Left ventricle myocardium inferior (tissue), 1 donor: Measurements from ENCODE around the gene GLTPD2. TPM values are rescaled to one million over a fixed set of nuclear protein-coding genes. Genes with fewer than 3 reads are reported as not detected.

Experiments
- DNase-seq: peaks from one replicate; pipeline ENCODE4 v3.0.0-alpha.2; 2020
- H3K27ac ChIP-seq: fragments of 200-600 bp; replicated peaks from 2 replicates; pipeline ENCODE4 v1.8.0; 2021
- H3K27me3 ChIP-seq: fragments of 200-600 bp; 2 replicates; pipeline ENCODE4 v1.8.0; 2021; ENCODE audit warnings: low read depth
- H3K36me3 ChIP-seq: fragments of 200-600 bp; 2 replicates; pipeline ENCODE4 v1.8.0; 2021
- H3K4me1 ChIP-seq: fragments of 200-600 bp; 2 replicates; pipeline ENCODE4 v1.8.0; 2021
- H3K4me3 ChIP-seq: fragments of 200-600 bp; 2 replicates; pipeline ENCODE4 v1.8.0; 2021; ENCODE audit warnings: mild to moderate bottlenecking, moderate library complexity
- H3K9me3 ChIP-seq: fragments of 200-600 bp; replicated peaks from 2 replicates; pipeline ENCODE4 v1.8.0; 2021
- intact Hi-C: fragments of 100-400 bp; cut with micrococcal nuclease; formaldehyde crosslinking; loops from one replicate; pipeline ENCODE4 v1.11.0; 2022
- total RNA-seq: library from RNA; stranded (reverse); fragmentation: NEBNext Ultra II Directional; extraction: Animal tissue kit (Norgen Biotek cat#: 25700); gene quantifications from one replicate; pipeline ENCODE4 v1.2.1, GENCODE V29; 2021
- TF ChIP-seq, protein P1 (sequence below): fragments of 200-600 bp; IDR thresholded peaks from 2 replicates; pipeline ENCODE4 v1.8.0; 2021; ENCODE audit warnings: antibody characterized with exemption, mild to moderate bottlenecking, borderline replicate concordance
- donor health status: DM: no; HTN: yes; CAD: no; lungs with severe emphysema.

The GLTPD2 gene
- total RNA-seq, 1 donor from 2014 or later = not detected

GRCh38 chr17:4789951-4790704 lies 1.4 kb downstream of the GLTPD2 start:
- Histone ChIP-seq H3K4me1 (peaks cover 54% of the 10 kb centered on the region), H3K9me3 (no peaks in the 10 kb centered on the region), H3K4me3 (peak overlapping the region; percentile 90), H3K36me3 (no peaks in the 10 kb centered on the region), H3K27ac (peak overlapping the region; percentile 100), H3K27me3 (peaks cover 14% of the 10 kb centered on the region)
- intact Hi-C loops = loop anchor here (5.0 kb wide), 1 partner anchor 97 kb away; no protein-coding TSS in a partner anchor
- TF ChIP-seq, protein P1, sequence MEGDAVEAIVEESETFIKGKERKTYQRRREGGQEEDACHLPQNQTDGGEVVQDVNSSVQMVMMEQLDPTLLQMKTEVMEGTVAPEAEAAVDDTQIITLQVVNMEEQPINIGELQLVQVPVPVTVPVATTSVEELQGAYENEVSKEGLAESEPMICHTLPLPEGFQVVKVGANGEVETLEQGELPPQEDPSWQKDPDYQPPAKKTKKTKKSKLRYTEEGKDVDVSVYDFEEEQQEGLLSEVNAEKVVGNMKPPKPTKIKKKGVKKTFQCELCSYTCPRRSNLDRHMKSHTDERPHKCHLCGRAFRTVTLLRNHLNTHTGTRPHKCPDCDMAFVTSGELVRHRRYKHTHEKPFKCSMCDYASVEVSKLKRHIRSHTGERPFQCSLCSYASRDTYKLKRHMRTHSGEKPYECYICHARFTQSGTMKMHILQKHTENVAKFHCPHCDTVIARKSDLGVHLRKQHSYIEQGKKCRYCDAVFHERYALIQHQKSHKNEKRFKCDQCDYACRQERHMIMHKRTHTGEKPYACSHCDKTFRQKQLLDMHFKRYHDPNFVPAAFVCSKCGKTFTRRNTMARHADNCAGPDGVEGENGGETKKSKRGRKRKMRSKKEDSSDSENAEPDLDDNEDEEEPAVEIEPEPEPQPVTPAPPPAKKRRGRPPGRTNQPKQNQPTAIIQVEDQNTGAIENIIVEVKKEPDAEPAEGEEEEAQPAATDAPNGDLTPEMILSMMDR = peak; percentile 85
- peak; percentile 87 for DNase-seq

- peak overlapping the region; percentile 100 for H3K27ac ChIP-seq
- TF ChIP-seq, protein P1 = no peak
- no peaks in the 10 kb centered on the region for H3K36me3 ChIP-seq
- no peak for DNase-seq
- peak overlapping the region; percentile 90 for H3K4me3 ChIP-seq
- peaks cover 8% of the 10 kb centered on the region for H3K27me3 ChIP-seq
- peaks cover 48% of the 10 kb centered on the region for H3K4me1 ChIP-seq
- intact Hi-C loops = no loop called here
- H3K9me3 ChIP-seq = no peaks in the 10 kb centered on the region
Observed at GRCh38 chr17:4790705-4791088, 1.9 kb downstream of the GLTPD2 start.

GRCh38 chr17:4795168-4795567 lies 6.4 kb downstream of the GLTPD2 start:
- no peak for DNase-seq
- Histone ChIP-seq H3K36me3 (peaks cover 23% of the 10 kb centered on the region), H3K4me3 (peak overlapping the region; percentile 76), H3K27me3 (no peaks in the 10 kb centered on the region), H3K4me1 (peaks cover 23% of the 10 kb centered on the region), H3K9me3 (no peaks in the 10 kb centered on the region), H3K27ac (peak overlapping the region; percentile 83)
- intact Hi-C loops = no loop called here
- TF ChIP-seq, protein P1 = no peak

- H3K4me3 ChIP-seq = peak overlapping the region; percentile 76
- no peaks in the 10 kb centered on the region for H3K27me3 ChIP-seq
- H3K4me1 ChIP-seq = peaks cover 16% of the 10 kb centered on the region
- DNase-seq = no peak
- peaks cover 23% of the 10 kb centered on the region for H3K36me3 ChIP-seq
- intact Hi-C loops = no loop called here
- H3K27ac ChIP-seq = peak overlapping the region; percentile 83
- TF ChIP-seq, protein P1 = no peak
- H3K9me3 ChIP-seq = no peaks in the 10 kb centered on the region
Observed at GRCh38 chr17:4796552-4796920, 7.8 kb downstream of the GLTPD2 start.

GRCh38 chr17:4800462-4801196 lies 11.9 kb downstream of the GLTPD2 start:
- intact Hi-C loops = no loop called here

More at GRCh38 chr17:4800462-4801196, 11.9 kb downstream of the GLTPD2 start:
- peaks cover 16% of the 10 kb centered on the region for H3K4me1 ChIP-seq
- H3K9me3 ChIP-seq = no peaks in the 10 kb centered on the region
- H3K4me3 ChIP-seq = no peak overlapping the region
- DNase-seq = no peak
- no peak overlapping the region for H3K27ac ChIP-seq
- H3K36me3 ChIP-seq = peaks cover 23% of the 10 kb centered on the region
- TF ChIP-seq, protein P1 = no peak
- H3K27me3 ChIP-seq = no peaks in the 10 kb centered on the region
